Coronary artery (tissue), 2 donors: Measurements from ENCODE around the gene RBM15B.

Experiments used
- DNase-seq: peaks from one replicate; pipeline ENCODE4 v3.0.0-alpha.2; 2017; ENCODE audit warnings: low spot score
- H3K27ac ChIP-seq, 2 donors: fragments of 200-600 bp; sonication (generic); one replicate each; pipeline ENCODE4 v1.5.1; 2016 to 2019
- H3K4me3 ChIP-seq: fragments of 200-600 bp; sonication (generic); 2 replicates; pipeline ENCODE4 v1.5.1; 2016; ENCODE audit warnings: mild to moderate bottlenecking, moderate library complexity
- TF ChIP-seq, protein P1 (sequence below): fragments of 200-600 bp; sonication (generic); IDR thresholded peaks from one replicate; pipeline ENCODE4 v1.5.1; 2019; ENCODE audit warnings: antibody characterized with exemption

The RBM15B gene, protein sequence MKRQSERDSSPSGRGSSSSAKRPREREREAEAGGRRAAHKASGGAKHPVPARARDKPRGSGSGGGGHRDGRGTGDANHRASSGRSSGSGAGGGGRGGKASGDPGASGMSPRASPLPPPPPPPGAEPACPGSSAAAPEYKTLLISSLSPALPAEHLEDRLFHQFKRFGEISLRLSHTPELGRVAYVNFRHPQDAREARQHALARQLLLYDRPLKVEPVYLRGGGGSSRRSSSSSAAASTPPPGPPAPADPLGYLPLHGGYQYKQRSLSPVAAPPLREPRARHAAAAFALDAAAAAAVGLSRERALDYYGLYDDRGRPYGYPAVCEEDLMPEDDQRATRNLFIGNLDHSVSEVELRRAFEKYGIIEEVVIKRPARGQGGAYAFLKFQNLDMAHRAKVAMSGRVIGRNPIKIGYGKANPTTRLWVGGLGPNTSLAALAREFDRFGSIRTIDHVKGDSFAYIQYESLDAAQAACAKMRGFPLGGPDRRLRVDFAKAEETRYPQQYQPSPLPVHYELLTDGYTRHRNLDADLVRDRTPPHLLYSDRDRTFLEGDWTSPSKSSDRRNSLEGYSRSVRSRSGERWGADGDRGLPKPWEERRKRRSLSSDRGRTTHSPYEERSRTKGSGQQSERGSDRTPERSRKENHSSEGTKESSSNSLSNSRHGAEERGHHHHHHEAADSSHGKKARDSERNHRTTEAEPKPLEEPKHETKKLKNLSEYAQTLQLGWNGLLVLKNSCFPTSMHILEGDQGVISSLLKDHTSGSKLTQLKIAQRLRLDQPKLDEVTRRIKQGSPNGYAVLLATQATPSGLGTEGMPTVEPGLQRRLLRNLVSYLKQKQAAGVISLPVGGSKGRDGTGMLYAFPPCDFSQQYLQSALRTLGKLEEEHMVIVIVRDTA

DNA sequence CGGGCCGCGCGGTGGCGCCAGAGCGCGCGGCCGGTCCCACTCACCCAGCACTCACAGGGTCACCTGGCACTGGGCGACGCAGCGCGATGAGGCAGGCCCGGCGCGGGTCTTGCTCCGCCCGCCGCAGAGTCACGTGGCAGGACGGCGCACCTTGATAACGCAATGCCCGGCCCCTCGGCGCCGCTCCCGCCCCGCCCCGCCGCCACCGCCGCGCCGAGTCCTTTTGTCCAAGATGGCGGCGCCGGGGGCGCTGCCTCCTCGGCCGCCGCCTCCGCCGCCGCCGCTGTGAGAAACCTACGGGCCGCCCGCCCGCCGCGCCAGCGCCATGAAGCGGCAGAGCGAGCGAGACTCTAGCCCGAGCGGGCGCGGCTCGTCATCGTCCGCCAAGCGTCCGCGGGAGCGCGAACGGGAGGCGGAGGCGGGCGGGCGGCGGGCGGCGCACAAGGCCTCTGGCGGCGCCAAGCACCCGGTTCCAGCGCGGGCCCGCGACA, at the start of gene RBM15B:
TSS of gene RBM15B (plus strand) at position 211 of the 491 bp plus-strand sequence. CDS start at position 326, 115 bp downstream.
- peak within 1 kb of the TSS; percentile 85 to 95 for H3K27ac ChIP-seq
- TF ChIP-seq, protein P1, sequence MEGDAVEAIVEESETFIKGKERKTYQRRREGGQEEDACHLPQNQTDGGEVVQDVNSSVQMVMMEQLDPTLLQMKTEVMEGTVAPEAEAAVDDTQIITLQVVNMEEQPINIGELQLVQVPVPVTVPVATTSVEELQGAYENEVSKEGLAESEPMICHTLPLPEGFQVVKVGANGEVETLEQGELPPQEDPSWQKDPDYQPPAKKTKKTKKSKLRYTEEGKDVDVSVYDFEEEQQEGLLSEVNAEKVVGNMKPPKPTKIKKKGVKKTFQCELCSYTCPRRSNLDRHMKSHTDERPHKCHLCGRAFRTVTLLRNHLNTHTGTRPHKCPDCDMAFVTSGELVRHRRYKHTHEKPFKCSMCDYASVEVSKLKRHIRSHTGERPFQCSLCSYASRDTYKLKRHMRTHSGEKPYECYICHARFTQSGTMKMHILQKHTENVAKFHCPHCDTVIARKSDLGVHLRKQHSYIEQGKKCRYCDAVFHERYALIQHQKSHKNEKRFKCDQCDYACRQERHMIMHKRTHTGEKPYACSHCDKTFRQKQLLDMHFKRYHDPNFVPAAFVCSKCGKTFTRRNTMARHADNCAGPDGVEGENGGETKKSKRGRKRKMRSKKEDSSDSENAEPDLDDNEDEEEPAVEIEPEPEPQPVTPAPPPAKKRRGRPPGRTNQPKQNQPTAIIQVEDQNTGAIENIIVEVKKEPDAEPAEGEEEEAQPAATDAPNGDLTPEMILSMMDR = peak; percentile 5
- peak within 1 kb of the TSS; percentile 94 for H3K4me3 ChIP-seq
- peak; percentile 98 for DNase-seq

DNA sequence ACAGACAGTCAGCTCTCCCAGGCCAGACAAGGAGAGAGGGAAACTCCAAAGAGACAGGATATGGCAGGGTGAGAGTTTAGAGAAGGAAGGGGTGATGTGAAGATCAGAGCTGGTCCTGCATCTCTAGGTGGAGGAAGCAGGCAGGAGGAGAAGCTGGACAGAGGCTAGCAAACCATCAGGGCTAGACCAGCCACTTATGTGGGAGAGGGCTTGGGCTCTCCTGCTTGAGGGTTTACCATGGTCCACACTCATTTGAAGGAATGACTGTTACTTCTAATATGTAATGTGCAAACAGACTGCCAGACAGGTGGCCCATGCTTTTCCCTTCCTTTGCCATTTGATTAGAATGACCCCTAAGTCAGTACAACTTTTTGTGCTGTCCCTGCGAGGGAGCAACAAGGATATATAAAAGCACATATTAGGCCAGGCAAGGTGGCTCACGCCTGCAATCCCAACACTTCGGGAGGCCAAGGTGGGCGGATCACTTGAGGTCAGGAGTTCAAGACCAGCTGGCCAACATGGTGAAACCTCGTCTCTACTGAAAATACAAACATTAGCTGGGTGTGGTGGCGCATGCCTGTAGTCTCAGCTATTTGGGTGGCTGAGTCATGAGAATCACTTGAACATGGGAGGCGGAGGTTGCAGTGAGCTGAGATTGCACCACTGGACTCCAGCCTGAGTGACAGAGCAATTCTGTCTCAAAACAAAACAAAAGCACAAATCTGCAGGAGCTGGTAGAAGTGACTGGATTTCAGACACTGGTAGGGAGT, 47.0 kb upstream of the RBM15B start:
- peak overlapping the region in 1 of 2 donors; percentile 13 for H3K27ac ChIP-seq
- peak; percentile 62 for DNase-seq
- no peak overlapping the region for H3K4me3 ChIP-seq
- TF ChIP-seq, protein P1 = no peak

DNA sequence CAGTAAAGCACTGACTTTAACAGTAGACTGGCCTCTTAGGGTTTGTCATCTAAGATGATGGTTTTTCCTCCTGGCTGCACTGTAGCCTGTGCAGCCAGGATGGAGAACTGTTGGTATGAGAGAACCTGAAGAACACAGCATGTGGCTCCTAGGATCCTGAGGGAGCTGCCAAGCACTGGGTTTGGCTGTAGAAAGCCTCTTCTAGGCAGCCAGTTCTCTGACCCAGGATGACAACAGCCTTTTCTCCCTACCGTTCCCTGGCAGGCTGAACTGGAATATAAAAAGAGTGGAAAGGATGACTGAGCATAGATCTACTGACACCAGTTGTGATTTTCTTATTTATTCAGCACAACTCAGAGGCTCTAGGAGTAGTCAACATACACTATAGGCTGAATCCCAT, 40.3 kb upstream of the RBM15B start:
- TF ChIP-seq, protein P1 = no peak

DNA sequence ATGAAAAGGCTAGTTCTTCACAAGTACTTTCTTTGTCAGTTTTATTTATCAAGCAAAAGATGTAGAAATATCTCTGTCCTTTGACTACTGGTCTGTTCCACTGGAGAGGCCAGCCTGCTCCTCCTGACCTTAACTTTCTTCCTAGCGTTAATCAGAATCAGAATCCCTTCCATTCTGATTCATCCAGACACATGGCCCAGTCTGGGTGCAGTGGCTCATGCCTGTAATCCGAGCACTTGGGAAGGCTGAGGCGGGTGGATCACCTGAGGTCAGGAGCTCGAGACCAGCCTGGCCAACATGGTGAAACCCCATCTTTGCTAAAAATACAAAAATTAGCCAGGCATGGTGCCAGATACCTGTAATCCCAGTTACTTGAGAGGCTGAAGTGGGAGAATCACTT, 38.0 kb upstream of the RBM15B start:
- no peak for DNase-seq
- TF ChIP-seq, protein P1 = no peak
- Histone ChIP-seq H3K27ac (no peak overlapping the region), H3K4me3 (no peak overlapping the region)

More for the DNA sequence above, 40.3 kb upstream of the RBM15B start:
- Histone ChIP-seq H3K27ac (no peak overlapping the region), H3K4me3 (no peak overlapping the region)
- DNase-seq = no peak

DNA sequence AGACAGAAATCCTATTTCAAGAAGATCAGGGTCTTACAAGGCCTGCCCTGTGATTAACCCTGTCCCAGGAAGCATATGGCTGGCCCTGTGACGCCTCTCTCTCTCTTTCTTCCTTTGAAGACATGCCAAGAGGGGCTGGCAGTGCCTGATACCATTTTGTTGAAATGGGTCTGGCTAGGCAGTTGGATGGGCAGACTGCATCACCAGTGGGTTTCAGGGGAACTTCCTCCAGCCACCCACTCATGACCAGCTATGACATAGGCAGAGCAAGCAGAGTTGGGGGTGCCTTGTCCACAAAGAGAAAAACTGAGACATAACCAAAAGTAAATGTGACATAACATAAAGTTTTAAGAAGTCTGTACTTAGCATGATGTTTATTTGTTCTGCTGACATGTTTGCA, 37.4 kb upstream of the RBM15B start:
- Histone ChIP-seq H3K27ac (no peak overlapping the region), H3K4me3 (no peak overlapping the region)
- DNase-seq = no peak
- TF ChIP-seq, protein P1 = no peak

DNA sequence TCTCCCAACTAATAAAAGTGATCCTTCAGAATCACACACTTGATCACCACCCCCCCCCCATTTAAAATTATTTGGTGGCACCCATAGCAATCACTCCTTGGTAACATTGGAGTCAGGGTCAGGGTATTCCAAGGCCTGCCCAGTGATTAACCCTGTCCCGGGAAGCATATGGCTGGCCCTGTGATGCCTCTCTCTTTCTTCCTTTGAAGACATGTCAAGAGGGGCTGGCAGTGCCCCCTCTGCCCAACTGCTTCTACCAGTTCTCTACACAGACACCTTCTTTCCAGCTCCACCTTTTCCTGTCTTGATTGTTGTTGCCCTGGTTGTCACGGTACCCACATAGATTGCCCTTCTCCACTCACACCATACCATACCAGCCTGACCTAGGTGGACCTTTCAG, 36.9 kb upstream of the RBM15B start:
- TF ChIP-seq, protein P1 = no peak
- no peak for DNase-seq
- Histone ChIP-seq H3K4me3 (no peak overlapping the region), H3K27ac (no peak overlapping the region)
